ENCODE data around the gene PALS1.
A peak's percentile ranks its signal among the peaks of the same experiment; 100 is the strongest.
"Not testable (repeated sequence)": the region's sequence is repeated elsewhere in the genome, so short reads cannot be mapped to it uniquely, and the experiment has no call there.

Gene PALS1

GRCh38 chr14:67260965-67261364 is 19.7 kb downstream of the PALS1 start:
- no peak for DNase-seq (ENCODE audit: low spot score)

- no peak for DNase-seq (ENCODE audit: low spot score)
These were observed 22.4 kb downstream of the PALS1 start for GRCh38 chr14:67263499-67264149.

- DNase-seq (ENCODE audit: low spot score), result no peak
These were observed 23.9 kb downstream of the PALS1 start for GRCh38 chr14:67265131-67265530.

- DNase-seq (ENCODE audit: low spot score), result no peak
These were observed 26.5 kb downstream of the PALS1 start for GRCh38 chr14:67267576-67268328.

GRCh38 chr14:67268426-67269150 is 27.4 kb downstream of the PALS1 start:
- no peak for DNase-seq (ENCODE audit: low spot score)

GRCh38 chr14:67269298-67270060 is 28.2 kb downstream of the PALS1 start:
- DNase-seq (ENCODE audit: low spot score), result no peak

GRCh38 chr14:67270145-67270753 is 29.0 kb downstream of the PALS1 start:
- no peak for DNase-seq (ENCODE audit: low spot score)

GRCh38 chr14:67270933-67271332 is 29.7 kb downstream of the PALS1 start:
- DNase-seq (ENCODE audit: low spot score), result no peak

GRCh38 chr14:67273281-67273680 is 32.0 kb downstream of the PALS1 start:
- DNase-seq (ENCODE audit: low spot score), result not testable (repeated sequence)

- no peak for DNase-seq (ENCODE audit: low spot score)
These were observed 34.9 kb downstream of the PALS1 start for GRCh38 chr14:67276131-67276530.

GRCh38 chr14:67280506-67280905 is 39.3 kb downstream of the PALS1 start:
- DNase-seq (ENCODE audit: low spot score), result no peak

- DNase-seq (ENCODE audit: low spot score), result peak; percentile 23
These were observed 44.7 kb downstream of the PALS1 start for GRCh38 chr14:67285876-67286452.

Measured in germinal center (tissue), 1 donor.